Measurements from ENCODE around the gene ENPEP. TPM values are rescaled to one million over a fixed set of nuclear protein-coding genes. Genes with fewer than 3 reads are reported as not detected.

ENPEP gene
- total RNA-seq, 4 donors from 2014 or later, result 0.80 to 6.2 (median 1.5) TPM

GRCh38 chr4:110483516-110483915 lies 7.6 kb downstream of the ENPEP start:
- Histone ChIP-seq H3K27ac (no peak overlapping the region), H3K36me3 (no peaks in the 10 kb centered on the region), H3K27me3 (peaks cover 4% of the 10 kb centered on the region), H3K4me3 (no peak overlapping the region), H3K9me3 (no peaks in the 10 kb centered on the region), H3K4me1 (peaks cover 0 to 10% (median 5%) of the 10 kb centered on the region in 4 donors)
- DNase-seq, result no peak
- in situ Hi-C loops (cut with MboI; ENCODE audit: low pct_ligation_motif_present in 1 of 4, low pct_unique_long_range_greater_than_20kb in 1 of 4, low sequenced_read_pairs in 3 of 4) (no loop called here), intact Hi-C loops (cut with DNase I; ENCODE audit: low total_unique reads) (no loop called here)
- WGBS, 2 donors (ENCODE audit: low coverage in 1 of 2), result 65 to 100% methylated on average over 3 to 5 of the region's 5 CpGs
- no peak for TF ChIP-seq POLR2AphosphoS5 (IDR thresholded peaks at IDR 0.05)
- TF ChIP-seq CTCF (IDR thresholded peaks at IDR 0.05), result no peak
- TF ChIP-seq POLR2A (IDR thresholded peaks at IDR 0.05), result no peak
- TF ChIP-seq EP300 (IDR thresholded peaks at IDR 0.05; ENCODE audit: low read depth), result no peak

- whole genome bisulfite sequencing, 2 donors (ENCODE audit: low coverage in 1 of 2), result 68 to 88% methylated on average over 2 of the region's 2 CpGs
- Histone ChIP-seq H3K4me3 (no peak overlapping the region), H3K27ac (no peak overlapping the region), H3K36me3 (no peaks in the 10 kb centered on the region), H3K9me3 (no peaks in the 10 kb centered on the region), H3K4me1 (peaks cover 0 to 10% (median 5%) of the 10 kb centered on the region in 4 donors), H3K27me3 (peaks cover 4% of the 10 kb centered on the region)
- intact Hi-C loops (cut with DNase I; ENCODE audit: low total_unique reads), result no loop called here
- in situ Hi-C loops (cut with MboI; ENCODE audit: low pct_ligation_motif_present in 1 of 4, low pct_unique_long_range_greater_than_20kb in 1 of 4, low sequenced_read_pairs in 3 of 4), result no loop called here
- TF ChIP-seq CTCF (IDR thresholded peaks at IDR 0.05) (no peak), POLR2AphosphoS5 (IDR thresholded peaks at IDR 0.05) (no peak), EP300 (IDR thresholded peaks at IDR 0.05; ENCODE audit: low read depth) (no peak), POLR2A (IDR thresholded peaks at IDR 0.05) (no peak)
- no peak for DNase-seq
Observed at GRCh38 chr4:110484029-110484428, 8.1 kb downstream of the ENPEP start.

GRCh38 chr4:110484767-110485166 lies 8.8 kb downstream of the ENPEP start:
- no peaks in the 10 kb centered on the region for H3K9me3 ChIP-seq
- peaks cover 0 to 10% (median 5%) of the 10 kb centered on the region in 4 donors for H3K4me1 ChIP-seq
- no peaks in the 10 kb centered on the region for H3K36me3 ChIP-seq
- intact Hi-C loops (cut with DNase I; ENCODE audit: low total_unique reads) (no loop called here), in situ Hi-C loops (cut with MboI; ENCODE audit: low pct_ligation_motif_present in 1 of 4, low pct_unique_long_range_greater_than_20kb in 1 of 4, low sequenced_read_pairs in 3 of 4) (no loop called here)
- H3K27ac ChIP-seq, result no peak overlapping the region
- no peak for DNase-seq
- WGBS, 2 donors (ENCODE audit: low coverage in 1 of 2), result 59% methylated on average over 5 of the region's 5 CpGs; no CpG with 5 or more reads in 1 of the 2 donors
- peaks cover 4% of the 10 kb centered on the region for H3K27me3 ChIP-seq
- H3K4me3 ChIP-seq, result no peak overlapping the region
- TF ChIP-seq CTCF (IDR thresholded peaks at IDR 0.05) (no peak), POLR2AphosphoS5 (IDR thresholded peaks at IDR 0.05) (no peak), POLR2A (IDR thresholded peaks at IDR 0.05) (no peak), EP300 (IDR thresholded peaks at IDR 0.05; ENCODE audit: low read depth) (no peak)

- H3K27ac ChIP-seq, result no peak overlapping the region
- H3K36me3 ChIP-seq, result no peaks in the 10 kb centered on the region
- H3K27me3 ChIP-seq, result peaks cover 4% of the 10 kb centered on the region
- intact Hi-C loops (cut with DNase I; ENCODE audit: low total_unique reads), result no loop called here
- no peak for TF ChIP-seq CTCF (IDR thresholded peaks at IDR 0.05)
- no peak for TF ChIP-seq POLR2A (IDR thresholded peaks at IDR 0.05)
- TF ChIP-seq EP300 (IDR thresholded peaks at IDR 0.05; ENCODE audit: low read depth), result no peak
- TF ChIP-seq POLR2AphosphoS5 (IDR thresholded peaks at IDR 0.05), result no peak
- in situ Hi-C loops (cut with MboI; ENCODE audit: low pct_ligation_motif_present in 1 of 4, low pct_unique_long_range_greater_than_20kb in 1 of 4, low sequenced_read_pairs in 3 of 4), result no loop called here
- H3K4me1 ChIP-seq, result peaks cover 0 to 10% (median 5%) of the 10 kb centered on the region in 4 donors
- H3K9me3 ChIP-seq, result no peaks in the 10 kb centered on the region
- H3K4me3 ChIP-seq, result no peak overlapping the region
- WGBS, 2 donors (ENCODE audit: low coverage in 1 of 2), result 40 to 60% methylated on average over 1 of the region's 1 CpG
- DNase-seq, result no peak
Observed at GRCh38 chr4:110485452-110485851, 9.5 kb downstream of the ENPEP start.

Data from transverse colon (tissue), 4 donors.